CD4-positive, alpha-beta T cell treated with Interleukin-4 for 4 hours (primary cell): Measurements from ENCODE around the gene KIAA1755.
A peak's percentile ranks its signal among the peaks of the same experiment; 100 is the strongest.

Source experiments
- DNase-seq: peaks from one replicate; pipeline ENCODE4 v3.0.0-alpha.2; 2020

Gene KIAA1755

DNA sequence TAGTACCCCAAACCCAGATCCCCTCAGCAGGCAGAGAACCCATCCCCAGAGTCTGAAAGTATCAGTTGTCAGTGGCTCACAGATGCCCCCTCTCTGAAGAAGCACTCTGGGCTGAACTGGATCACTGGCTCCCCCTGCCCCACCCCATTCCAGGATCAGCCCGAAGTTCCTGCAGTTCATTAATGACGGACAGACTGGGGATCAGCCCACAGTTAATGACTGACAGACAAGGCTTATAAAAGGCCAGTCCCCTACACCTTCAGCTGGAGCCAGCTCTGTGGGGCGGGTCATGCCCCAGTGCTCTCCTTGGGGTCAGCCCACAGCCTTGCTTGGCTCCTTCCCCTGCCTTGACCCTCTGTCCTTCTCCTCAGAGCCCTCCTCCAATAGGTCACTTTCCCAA, 21.7 kb downstream of the KIAA1755 start:
- no peak for DNase-seq

DNA sequence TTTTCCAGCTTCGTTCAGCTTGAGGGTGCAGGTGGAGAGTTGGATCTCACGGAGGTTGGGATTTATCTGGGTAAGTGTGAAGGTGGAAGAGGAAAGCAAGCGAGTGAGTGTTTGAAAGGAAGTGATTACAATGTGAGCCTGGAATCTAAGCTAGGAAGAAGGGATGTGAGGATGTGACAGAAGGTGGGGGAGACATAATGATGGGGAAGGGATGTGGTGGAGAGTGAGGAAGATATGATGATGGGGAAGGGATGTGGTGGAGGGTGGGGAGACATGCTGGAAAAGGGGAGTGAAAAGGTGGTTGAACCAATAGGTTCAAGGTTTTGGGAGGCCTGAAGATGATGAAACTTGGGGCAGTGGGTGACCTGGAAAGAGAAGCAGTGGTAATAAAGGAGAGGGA, 23.2 kb downstream of the KIAA1755 start:
- no peak for DNase-seq

DNA sequence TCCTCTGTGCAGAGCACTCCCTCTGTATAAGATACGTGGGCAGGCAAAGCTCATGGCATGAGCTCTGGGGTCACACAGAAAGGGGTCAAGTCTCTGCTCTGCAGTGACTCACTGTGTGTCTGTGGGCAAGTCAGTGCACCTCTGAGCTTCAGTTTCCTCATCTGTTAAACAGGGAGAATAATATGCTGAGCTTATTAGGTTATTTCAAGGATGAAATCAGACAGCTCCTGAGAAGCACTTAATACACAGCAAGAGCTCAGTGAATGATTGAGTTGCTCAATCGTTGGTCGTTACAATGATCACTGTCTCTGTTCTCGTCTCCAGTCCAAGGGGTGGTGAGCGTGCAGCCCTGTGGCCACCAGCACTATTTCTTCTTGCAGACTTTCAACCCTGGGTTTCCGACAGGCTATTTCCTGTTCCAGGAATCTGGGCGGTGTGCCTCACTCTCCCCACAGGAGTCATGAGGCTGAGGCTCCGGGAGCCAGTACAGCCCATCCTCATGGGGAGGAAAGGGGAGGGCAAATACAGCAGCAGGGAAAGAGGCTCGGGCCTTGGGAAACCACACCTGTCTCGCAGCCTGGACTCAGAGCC, 28.9 kb downstream of the KIAA1755 start:
- DNase-seq, result no peak

- DNase-seq, result no peak
Observed at GRCh38 chr20:38230957-38231526, 29.5 kb downstream of the KIAA1755 start.

DNA sequence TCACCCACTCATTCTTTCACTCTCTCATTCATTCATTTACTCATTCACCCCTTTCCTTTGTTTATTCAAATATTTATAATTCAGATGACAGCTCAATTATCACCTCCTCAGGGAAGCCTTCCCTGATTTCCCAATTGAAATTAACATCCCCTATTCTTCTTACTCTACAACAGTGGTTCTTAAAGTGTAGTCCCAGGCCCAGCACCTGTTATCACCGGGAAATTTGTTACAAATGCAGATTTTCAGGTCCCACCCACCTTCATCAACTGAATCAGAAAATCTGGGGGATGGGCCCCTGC, 30.3 kb downstream of the KIAA1755 start:
- no peak for DNase-seq

GRCh38 chr20:38229376-38230252, 30.9 kb downstream of the KIAA1755 start:
- no peak for DNase-seq

DNA sequence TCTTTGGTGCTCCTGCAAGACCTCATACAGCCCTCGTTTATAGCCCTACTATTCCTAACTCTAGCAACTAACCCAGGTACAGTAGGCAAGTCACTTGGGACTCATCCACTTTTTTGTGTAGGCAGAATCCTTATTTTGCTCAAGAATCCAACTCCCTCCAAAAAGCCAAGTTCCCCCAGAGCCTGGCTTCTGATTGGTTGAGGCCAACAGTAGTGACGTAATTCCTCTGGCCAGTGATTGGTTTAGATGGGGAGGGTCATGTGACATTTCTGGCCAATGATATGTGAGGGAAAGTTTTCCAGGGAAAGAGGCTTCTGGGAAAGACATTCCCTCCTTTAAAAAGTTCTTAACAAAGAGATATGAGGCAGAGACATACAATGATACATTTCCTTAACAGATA, 32.1 kb downstream of the KIAA1755 start:
- no peak for DNase-seq

DNA sequence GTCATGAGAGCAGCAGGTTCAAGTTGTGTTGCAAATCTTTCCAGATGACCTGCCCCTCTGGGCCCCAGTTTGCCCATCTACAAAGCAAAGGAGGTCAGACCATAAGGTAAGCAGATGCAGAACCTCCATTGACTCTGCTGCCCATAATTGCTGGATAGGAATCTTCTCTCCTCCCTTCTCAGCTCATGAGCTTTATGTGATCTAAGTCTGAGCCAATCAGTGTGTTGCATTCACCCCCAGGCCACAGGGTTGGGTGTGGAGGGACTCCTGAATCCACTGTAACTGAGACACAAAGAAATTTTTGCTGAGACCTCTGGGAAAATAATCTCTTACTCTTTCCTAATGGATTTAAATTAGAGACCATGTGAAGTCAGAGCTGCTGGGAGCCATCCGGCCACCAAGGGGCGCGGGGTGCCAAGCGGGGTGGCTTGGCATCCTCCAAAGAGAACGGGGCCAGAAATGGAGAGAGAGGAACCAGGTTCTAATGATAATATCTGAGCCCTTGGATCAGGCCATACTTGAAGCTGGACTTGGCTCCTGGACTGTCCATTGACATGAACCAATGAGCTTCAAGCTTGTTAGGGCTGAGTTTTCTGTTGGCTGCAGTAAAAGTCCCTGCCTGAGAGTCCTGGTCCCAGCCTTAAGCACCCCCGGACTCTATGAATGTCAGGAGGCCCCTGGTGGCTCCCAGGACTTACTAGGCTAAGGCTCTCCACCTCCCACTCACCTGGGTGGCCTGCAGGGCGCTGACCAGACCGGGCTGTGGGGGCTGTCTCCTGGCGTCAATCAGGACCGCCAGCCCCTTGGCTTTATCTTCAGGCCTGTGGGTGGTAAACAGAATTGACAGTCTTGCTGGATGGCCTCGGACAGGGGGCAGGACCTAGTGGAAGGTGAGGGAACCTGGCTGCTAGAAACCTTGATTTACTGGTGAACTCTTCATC, 32.8 kb downstream of the KIAA1755 start:
- DNase-seq, result no peak

DNA sequence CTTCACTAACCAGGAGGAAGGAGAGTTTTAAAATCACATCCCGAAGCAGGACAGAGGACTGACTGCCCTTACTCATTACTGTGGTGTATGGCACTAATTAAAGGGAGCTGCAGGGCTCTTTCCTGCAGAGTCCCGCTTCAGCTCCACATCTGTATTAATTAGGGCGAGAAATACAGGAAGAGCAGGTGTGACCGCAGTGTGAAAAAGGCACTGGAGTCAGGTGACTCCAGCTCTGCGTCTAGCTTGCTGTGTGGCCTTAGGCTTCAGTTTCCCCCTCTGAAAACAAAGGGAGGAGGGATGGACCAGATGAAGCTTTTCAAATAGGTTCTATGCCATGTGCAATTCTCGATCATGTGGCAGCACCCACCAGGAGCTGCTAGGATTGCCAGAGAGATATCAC, 34.0 kb downstream of the KIAA1755 start:
- no peak for DNase-seq

DNA sequence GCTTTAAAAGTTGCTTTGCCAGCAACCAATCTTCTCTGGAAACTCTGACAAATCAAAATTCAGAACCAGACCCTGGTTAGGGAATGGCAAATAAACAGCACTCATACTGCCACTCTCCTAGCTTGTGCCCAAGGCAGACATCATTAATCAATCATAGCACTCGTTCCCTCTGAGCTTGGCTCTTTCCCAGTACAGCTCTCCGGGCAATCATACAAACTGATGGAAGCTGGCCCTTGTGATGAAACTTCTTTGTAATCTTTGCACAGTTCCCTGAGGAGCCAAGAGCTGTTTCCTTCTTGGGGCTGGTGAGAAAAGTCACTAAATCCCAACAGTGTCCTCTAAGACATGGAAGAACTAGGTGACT, 34.7 kb downstream of the KIAA1755 start:
- DNase-seq, result no peak

GRCh38 chr20:38225240-38225899, 35.2 kb downstream of the KIAA1755 start:
- DNase-seq, result no peak

- no peak for DNase-seq
Observed at GRCh38 chr20:38224531-38224930, 36.0 kb downstream of the KIAA1755 start.

GRCh38 chr20:38223743-38224100, 36.8 kb downstream of the KIAA1755 start:
- DNase-seq, result no peak

- no peak for DNase-seq
Observed at GRCh38 chr20:38222923-38223742, 37.4 kb downstream of the KIAA1755 start.

DNA sequence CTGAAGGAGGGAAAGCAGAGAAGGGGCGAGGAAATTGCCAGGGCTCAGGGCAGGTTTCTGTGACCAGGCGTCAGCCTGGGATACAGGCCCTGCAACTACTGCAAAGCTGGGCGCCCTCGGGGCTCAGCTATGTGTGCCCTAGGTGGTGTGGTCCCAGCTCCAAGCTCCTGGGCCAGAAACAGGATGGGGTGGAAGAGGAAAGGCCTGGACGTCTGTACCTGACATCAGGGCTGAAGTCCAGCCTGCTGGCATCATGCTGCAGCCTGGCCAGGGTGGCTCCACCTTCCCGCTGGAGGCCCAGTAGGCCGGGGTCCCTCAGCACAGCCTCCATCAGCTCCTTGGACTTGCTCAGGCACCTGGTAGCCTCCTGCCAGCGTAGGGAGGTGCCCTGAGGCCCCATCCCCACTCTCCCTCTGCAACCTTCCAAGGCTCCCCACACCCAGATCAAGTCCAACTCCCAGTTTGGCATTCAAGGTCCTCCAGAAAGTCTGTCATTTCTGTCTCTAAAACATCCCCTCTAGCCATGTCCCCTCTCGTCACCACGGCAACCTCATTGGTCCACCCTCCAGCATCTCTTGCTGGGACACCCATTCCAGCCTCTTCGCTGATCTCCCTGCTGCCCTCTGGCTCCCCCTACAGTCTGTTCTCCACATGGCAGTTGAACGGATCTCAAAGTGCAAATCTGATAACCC, 38.2 kb downstream of the KIAA1755 start:
- DNase-seq, result peak; percentile 41

DNA sequence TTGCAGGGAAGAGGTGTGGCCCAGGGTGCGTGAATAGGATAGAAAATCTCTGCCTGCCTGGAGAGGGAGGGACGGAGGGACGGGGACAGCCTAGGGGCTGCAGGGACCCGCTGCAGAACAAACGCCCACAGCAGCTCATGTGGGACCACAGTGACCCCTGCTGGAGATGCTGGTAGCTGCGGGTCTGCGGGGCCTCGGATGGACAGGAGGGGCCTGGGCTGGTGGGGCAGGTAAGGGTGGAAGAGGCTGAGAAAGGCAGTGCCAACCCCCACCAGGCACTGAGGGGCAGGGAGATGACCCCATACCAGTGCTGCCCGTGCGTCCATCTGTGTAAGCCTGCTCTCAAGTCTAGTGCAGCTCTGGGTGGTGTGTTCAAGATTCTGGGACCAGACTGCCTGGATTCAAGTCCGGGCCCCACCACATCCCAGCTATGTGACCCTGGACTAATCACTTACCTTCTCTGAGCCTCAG, 39.4 kb downstream of the KIAA1755 start:
- peak; percentile 60 for DNase-seq

- no peak for DNase-seq
Observed at GRCh38 chr20:38220587-38221118, 39.9 kb downstream of the KIAA1755 start.

GRCh38 chr20:38219006-38219950, 41.3 kb downstream of the KIAA1755 start:
- DNase-seq, result no peak

GRCh38 chr20:38218566-38218885, 42.0 kb downstream of the KIAA1755 start:
- no peak for DNase-seq
